Karpas-422 (cell line): Measurements from ENCODE around the gene ZMYM3. TPM values are rescaled to one million over a fixed set of nuclear protein-coding genes. Genes with fewer than 3 reads are reported as not detected.
A peak's percentile ranks its signal among the peaks of the same experiment; 100 is the strongest.

Experiments used
- DNase-seq: peaks from one replicate; pipeline ENCODE4 v3.0.0-alpha.2; 2015
- H2AFZ ChIP-seq: fragments of 200-600 bp; sonication (generic); 2 replicates; pipeline ENCODE4 v1.6.1; 2014; ENCODE audit warnings: antibody characterized with exemption, low read length, mixed read lengths
- H3K27ac ChIP-seq: fragments of 200-600 bp; sonication (generic); 2 replicates; pipeline ENCODE4 v1.5.1; 2014; ENCODE audit warnings: mild to moderate bottlenecking, low read length, moderate library complexity
- H3K27me3 ChIP-seq: fragments of 200-600 bp; sonication (generic); 2 replicates; pipeline ENCODE4 v1.6.1; 2014; ENCODE audit warnings: low read length, mixed read lengths
- H3K36me3 ChIP-seq: fragments of 200-600 bp; sonication (generic); 2 replicates; pipeline ENCODE4 v1.6.1; 2014; ENCODE audit warnings: low read length, mixed read lengths; ENCODE audit not compliant: insufficient read depth
- H3K4me1 ChIP-seq: fragments of 200-600 bp; sonication (generic); 2 replicates; pipeline ENCODE4 v1.6.1; 2014; ENCODE audit warnings: mild to moderate bottlenecking, low read length, mixed read lengths
- H3K4me2 ChIP-seq: fragments of 200-600 bp; sonication (generic); 2 replicates; pipeline ENCODE4 v1.6.1; 2014; ENCODE audit warnings: low read length, low read depth, mild to moderate bottlenecking; ENCODE audit not compliant: poor library complexity, severe bottlenecking
- H3K4me3 ChIP-seq: fragments of 200-600 bp; sonication (generic); 2 replicates; pipeline ENCODE4 v1.5.1; 2014; ENCODE audit warnings: mild to moderate bottlenecking, antibody characterized with exemption, low read length, mixed read lengths
- H3K79me2 ChIP-seq: fragments of 200-600 bp; sonication (generic); 2 replicates; pipeline ENCODE4 v1.6.1; 2014; ENCODE audit warnings: mild to moderate bottlenecking, low read length, mixed read lengths
- H3K9ac ChIP-seq: fragments of 200-600 bp; sonication (generic); 2 replicates; pipeline ENCODE4 v1.6.0; 2014; ENCODE audit warnings: low read length
- H3K9me2 ChIP-seq: fragments of 200-600 bp; sonication (generic), shearing (Covaris generic); replicated peaks from 2 replicates; pipeline ENCODE4 v1.6.0; 2014; ENCODE audit warnings: mild to moderate bottlenecking, low read length, moderate library complexity; ENCODE audit not compliant: insufficient read depth
- H3K9me3 ChIP-seq: fragments of 300-700, 200-600 bp; sonication (generic); 2 replicates; pipeline ENCODE4 v1.6.1; 2014; ENCODE audit warnings: low read length, mixed read lengths
- H4K20me1 ChIP-seq: fragments of 200-600 bp; sonication (generic); 2 replicates; pipeline ENCODE4 v1.6.1; 2014; ENCODE audit warnings: mild to moderate bottlenecking, antibody characterized with exemption, low read length, low read depth; ENCODE audit not compliant: insufficient read depth
- total RNA-seq: library from RNA; depleted of rRNA; stranded (reverse); fragments of >200 nt; shearing (Covaris generic); gene quantifications from 2 replicates; pipeline ENCODE4 v1.2.3, GENCODE V29; 2014; ENCODE audit warnings: low replicate concordance

The ZMYM3 gene
- total RNA-seq, 1 experiment from 2014 or later: 28.3 TPM

- Histone ChIP-seq H3K4me3 (no peak overlapping the region), H3K4me1 (no peaks in the 10 kb centered on the region), H3K36me3 (no peaks in the 10 kb centered on the region), H3K4me2 (no peak overlapping the region), H4K20me1 (no peaks in the 10 kb centered on the region), H3K9me2 (no peaks in the 10 kb centered on the region), H3K27ac (no peak overlapping the region), H3K79me2 (no peaks in the 10 kb centered on the region), H3K27me3 (no peaks in the 10 kb centered on the region), H3K9me3 (no peaks in the 10 kb centered on the region), H3K9ac (no peak overlapping the region), H2AFZ (no peak overlapping the region)
- DNase-seq: no peak
These were observed 28.3 kb downstream of the ZMYM3 start for GRCh38 chrX:71225676-71226075.

GRCh38 chrX:71225009-71225408 lies 28.9 kb downstream of the ZMYM3 start:
- H3K27me3 ChIP-seq: no peaks in the 10 kb centered on the region
- no peaks in the 10 kb centered on the region for H3K79me2 ChIP-seq
- H3K9ac ChIP-seq: no peak overlapping the region
- no peaks in the 10 kb centered on the region for H3K4me1 ChIP-seq
- no peaks in the 10 kb centered on the region for H4K20me1 ChIP-seq
- no peaks in the 10 kb centered on the region for H3K9me3 ChIP-seq
- no peak overlapping the region for H3K4me3 ChIP-seq
- H2AFZ ChIP-seq: no peak overlapping the region
- H3K9me2 ChIP-seq: no peaks in the 10 kb centered on the region
- no peak overlapping the region for H3K4me2 ChIP-seq
- H3K27ac ChIP-seq: no peak overlapping the region
- DNase-seq: no peak
- no peaks in the 10 kb centered on the region for H3K36me3 ChIP-seq

DNA sequence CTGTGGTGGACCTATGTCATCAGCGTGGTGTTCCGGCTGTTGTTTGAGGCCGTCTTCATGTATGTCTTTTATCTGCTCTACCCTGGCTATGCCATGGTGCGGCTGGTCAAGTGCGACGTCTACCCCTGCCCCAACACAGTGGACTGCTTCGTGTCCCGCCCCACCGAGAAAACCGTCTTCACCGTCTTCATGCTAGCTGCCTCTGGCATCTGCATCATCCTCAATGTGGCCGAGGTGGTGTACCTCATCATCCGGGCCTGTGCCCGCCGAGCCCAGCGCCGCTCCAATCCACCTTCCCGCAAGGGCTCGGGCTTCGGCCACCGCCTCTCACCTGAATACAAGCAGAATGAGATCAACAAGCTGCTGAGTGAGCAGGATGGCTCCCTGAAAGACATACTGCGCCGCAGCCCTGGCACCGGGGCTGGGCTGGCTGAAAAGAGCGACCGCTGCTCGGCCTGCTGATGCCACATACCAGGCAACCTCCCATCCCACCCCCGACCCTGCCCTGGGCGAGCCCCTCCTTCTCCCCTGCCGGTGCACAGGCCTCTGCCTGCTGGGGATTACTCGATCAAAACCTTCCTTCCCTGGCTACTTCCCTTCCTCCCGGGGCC lies 29.7 kb downstream of the ZMYM3 start:
- H2AFZ ChIP-seq: no peak overlapping the region
- H3K79me2 ChIP-seq: no peaks in the 10 kb centered on the region
- H3K27ac ChIP-seq: no peak overlapping the region
- no peaks in the 10 kb centered on the region for H3K4me1 ChIP-seq
- H3K4me2 ChIP-seq: no peak overlapping the region
- no peaks in the 10 kb centered on the region for H4K20me1 ChIP-seq
- no peaks in the 10 kb centered on the region for H3K27me3 ChIP-seq
- H3K9me2 ChIP-seq: no peaks in the 10 kb centered on the region
- no peaks in the 10 kb centered on the region for H3K9me3 ChIP-seq
- H3K4me3 ChIP-seq: no peak overlapping the region
- no peaks in the 10 kb centered on the region for H3K36me3 ChIP-seq
- no peak for DNase-seq
- H3K9ac ChIP-seq: no peak overlapping the region

DNA sequence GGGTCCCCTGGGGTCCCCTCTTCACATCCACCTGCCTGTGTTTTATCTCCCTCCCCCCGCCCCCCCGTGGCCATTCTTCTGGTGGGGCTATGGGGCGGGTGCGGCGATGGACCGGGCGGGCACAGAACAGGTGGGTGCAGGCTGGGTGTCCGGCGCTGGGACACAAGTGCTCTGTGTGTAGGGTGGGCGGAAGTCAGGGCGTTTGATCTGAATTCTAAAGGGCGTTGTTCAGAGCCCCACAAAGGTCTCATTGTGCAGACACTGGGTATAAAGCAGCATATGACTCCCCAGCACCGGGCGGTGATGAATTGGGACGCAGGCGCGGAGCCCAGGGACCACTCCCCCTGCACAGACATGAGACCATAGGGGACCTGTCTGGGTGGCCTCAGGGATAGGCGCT lies 31.0 kb downstream of the ZMYM3 start, which contains the start of gene GJB1:
Gene GJB1 (plus strand): TSS at position 296 of the 400 bp plus-strand sequence. CDS start 484 bp downstream, outside the sequence.
- Histone ChIP-seq H3K27ac (no peak within 1 kb of the TSS), H3K9me2 (no peaks in the 10 kb centered on the region), H3K4me1 (no peaks in the 10 kb centered on the region), H4K20me1 (no peaks in the 10 kb centered on the region), H3K36me3 (no peaks in the 10 kb centered on the region), H3K4me3 (no peak within 1 kb of the TSS), H3K9ac (no peak within 1 kb of the TSS), H3K27me3 (no peaks in the 10 kb centered on the region), H3K9me3 (no peaks in the 10 kb centered on the region), H3K4me2 (no peak within 1 kb of the TSS), H2AFZ (no peak within 1 kb of the TSS), H3K79me2 (no peaks in the 10 kb centered on the region)
- DNase-seq: no peak

DNA sequence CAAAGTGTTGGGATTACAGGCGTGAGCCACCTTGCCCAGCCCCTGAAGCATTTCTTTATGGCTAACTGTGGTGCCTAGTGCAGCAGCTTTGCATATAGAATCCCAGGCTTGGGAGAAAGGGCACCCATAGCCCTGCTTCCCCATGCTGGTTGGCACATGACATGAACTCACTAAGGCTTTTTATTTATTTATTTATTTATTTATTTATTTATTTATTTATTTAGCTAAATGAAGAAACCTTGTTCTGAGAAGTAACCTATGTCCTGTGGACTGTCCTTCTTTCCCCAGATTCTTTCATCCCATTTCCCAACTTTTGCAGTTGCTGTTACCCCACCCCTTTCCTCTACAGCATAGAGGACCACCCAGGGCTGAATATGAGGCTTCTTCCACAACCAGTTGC lies 32.8 kb downstream of the ZMYM3 start:
- Histone ChIP-seq H3K4me2 (no peak overlapping the region), H2AFZ (no peak overlapping the region), H3K9me3 (no peaks in the 10 kb centered on the region), H3K4me3 (no peak overlapping the region), H3K36me3 (no peaks in the 10 kb centered on the region), H3K4me1 (no peaks in the 10 kb centered on the region), H3K9ac (no peak overlapping the region), H4K20me1 (no peaks in the 10 kb centered on the region), H3K27ac (no peak overlapping the region), H3K9me2 (no peaks in the 10 kb centered on the region), H3K27me3 (no peaks in the 10 kb centered on the region), H3K79me2 (no peaks in the 10 kb centered on the region)
- DNase-seq: no peak

- Histone ChIP-seq H3K9me2 (no peaks in the 10 kb centered on the region), H3K79me2 (no peaks in the 10 kb centered on the region), H3K36me3 (no peaks in the 10 kb centered on the region), H3K9me3 (no peaks in the 10 kb centered on the region), H2AFZ (no peak overlapping the region), H3K27ac (no peak overlapping the region), H3K4me2 (no peak overlapping the region), H3K9ac (no peak overlapping the region), H4K20me1 (no peaks in the 10 kb centered on the region), H3K4me3 (no peak overlapping the region), H3K27me3 (no peaks in the 10 kb centered on the region), H3K4me1 (no peaks in the 10 kb centered on the region)
- DNase-seq: no peak
These were observed 36.6 kb downstream of the ZMYM3 start for GRCh38 chrX:71217298-71217697.

DNA sequence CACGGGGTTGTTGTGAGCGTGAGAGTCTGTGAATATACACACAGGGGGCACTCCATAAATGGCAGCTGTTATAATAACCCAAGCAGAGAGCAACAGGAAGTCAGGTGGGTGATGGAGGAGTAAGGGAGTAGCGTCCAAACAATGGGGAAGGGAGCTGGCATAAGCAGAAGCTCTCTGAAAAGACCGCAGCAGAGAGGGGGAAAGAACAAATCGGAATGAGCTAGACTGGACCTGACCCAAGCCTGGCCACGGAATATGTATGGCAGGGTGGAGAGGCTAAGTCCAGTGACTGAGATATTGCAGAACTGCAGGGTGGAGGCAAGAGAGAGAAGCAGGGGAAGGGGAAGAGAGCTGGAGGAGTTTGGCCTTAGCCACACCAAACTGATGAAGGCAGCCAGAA lies 37.5 kb downstream of the ZMYM3 start:
- Histone ChIP-seq H3K27me3 (no peaks in the 10 kb centered on the region), H3K36me3 (no peaks in the 10 kb centered on the region), H3K79me2 (no peaks in the 10 kb centered on the region), H4K20me1 (no peaks in the 10 kb centered on the region), H3K4me3 (no peak overlapping the region), H3K27ac (no peak overlapping the region), H3K4me1 (no peaks in the 10 kb centered on the region), H3K4me2 (no peak overlapping the region), H2AFZ (peak overlapping the region; percentile 56; the same call in 1 of the 2 replicates), H3K9me3 (no peaks in the 10 kb centered on the region), H3K9ac (no peak overlapping the region), H3K9me2 (no peaks in the 10 kb centered on the region)
- DNase-seq: no peak

DNA sequence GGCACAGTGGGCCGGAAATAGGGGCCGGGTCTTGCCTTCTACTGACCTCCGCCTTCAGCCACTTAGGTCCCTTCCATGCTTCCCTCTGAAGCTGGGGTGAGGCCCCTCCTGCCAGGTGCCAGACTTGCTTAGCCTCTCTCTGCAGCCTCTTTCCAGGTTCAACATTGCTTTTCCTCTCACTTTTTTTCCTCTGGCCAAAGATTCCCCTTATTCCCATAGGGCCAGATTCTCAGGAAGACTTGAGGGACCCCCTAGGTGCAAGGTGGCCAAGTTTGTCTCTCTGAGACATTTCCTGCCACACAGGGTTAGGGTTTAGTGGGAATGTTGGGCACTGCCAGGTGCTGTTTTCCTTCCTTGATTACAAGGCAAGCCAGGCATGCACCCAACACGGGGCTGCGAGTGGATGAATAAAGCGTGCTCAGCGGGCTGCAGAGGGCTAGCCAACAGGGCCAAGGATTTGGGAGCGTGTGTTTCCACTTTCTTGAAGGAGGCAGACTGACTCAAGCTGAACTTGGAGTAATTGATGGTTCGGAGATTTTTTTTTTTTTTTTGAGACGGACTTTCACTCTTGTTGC lies 38.5 kb downstream of the ZMYM3 start:
- no peak overlapping the region for H3K9ac ChIP-seq
- no peaks in the 10 kb centered on the region for H3K9me3 ChIP-seq
- no peaks in the 10 kb centered on the region for H3K9me2 ChIP-seq

More for the DNA sequence above, 38.5 kb downstream of the ZMYM3 start:
- no peak for DNase-seq
- no peaks in the 10 kb centered on the region for H3K4me1 ChIP-seq
- H3K36me3 ChIP-seq: no peaks in the 10 kb centered on the region
- no peaks in the 10 kb centered on the region for H4K20me1 ChIP-seq
- H2AFZ ChIP-seq: no peak overlapping the region
- H3K4me3 ChIP-seq: no peak overlapping the region
- no peak overlapping the region for H3K27ac ChIP-seq
- H3K79me2 ChIP-seq: no peaks in the 10 kb centered on the region
- no peak overlapping the region for H3K4me2 ChIP-seq
- no peaks in the 10 kb centered on the region for H3K27me3 ChIP-seq
